ENCODE data around the gene SNX2. TPM values are rescaled to one million over a fixed set of nuclear protein-coding genes. Genes with fewer than 3 reads are reported as not detected.

The SNX2 gene
- total RNA-seq, 1 donor from 2014 or later = 67.3 TPM

GRCh38 chr5:122789461-122790171 lies 14.7 kb downstream of the SNX2 start:
- no peak for DNase-seq (ENCODE audit: extremely low spot score, unreplicated experiment)
- H3K27ac Mint-ChIP-seq = no peak overlapping the region
- TF ChIP-seq CTCF (conservative IDR thresholded peaks at IDR 0.05) = no peak
- H3K4me1 Mint-ChIP-seq (ENCODE audit: unreplicated experiment) = no peaks in the 10 kb centered on the region
- H3K4me3 Mint-ChIP-seq = no peak overlapping the region
- H3K27me3 Mint-ChIP-seq = no peaks in the 10 kb centered on the region
- peaks cover 9% of the 10 kb centered on the region for H3K9me3 Mint-ChIP-seq
- peaks cover 25% of the 10 kb centered on the region for H3K36me3 Mint-ChIP-seq

- no peak for TF ChIP-seq CTCF (conservative IDR thresholded peaks at IDR 0.05)
These were observed 15.6 kb downstream of the SNX2 start for GRCh38 chr5:122790354-122791103.

GRCh38 chr5:122805481-122805880 lies 30.6 kb downstream of the SNX2 start:
- DNase-seq (ENCODE audit: extremely low spot score, unreplicated experiment) = no peak
- Mint-ChIP-seq H3K9me3 (no peaks in the 10 kb centered on the region), H3K27me3 (no peaks in the 10 kb centered on the region), H3K4me3 (no peak overlapping the region), H3K4me1 (ENCODE audit: unreplicated experiment) (peaks cover 4% of the 10 kb centered on the region), H3K27ac (no peak overlapping the region), H3K36me3 (peaks cover 42% of the 10 kb centered on the region)
- TF ChIP-seq CTCF (conservative IDR thresholded peaks at IDR 0.05) = no peak

More at GRCh38 chr5:122790354-122791103, 15.6 kb downstream of the SNX2 start:
- DNase-seq (ENCODE audit: extremely low spot score, unreplicated experiment) = no peak
- Mint-ChIP-seq H3K36me3 (peaks cover 23% of the 10 kb centered on the region), H3K27ac (no peak overlapping the region), H3K27me3 (no peaks in the 10 kb centered on the region), H3K4me1 (ENCODE audit: unreplicated experiment) (no peaks in the 10 kb centered on the region), H3K9me3 (peaks cover 7% of the 10 kb centered on the region), H3K4me3 (no peak overlapping the region)

- H3K27ac Mint-ChIP-seq = no peak overlapping the region
These were observed 35.5 kb downstream of the SNX2 start for GRCh38 chr5:122810405-122810804.

GRCh38 chr5:122815218-122815767 lies 40.4 kb downstream of the SNX2 start:
- no peak for TF ChIP-seq CTCF (conservative IDR thresholded peaks at IDR 0.05)
- H3K9me3 Mint-ChIP-seq = no peaks in the 10 kb centered on the region
- no peak for DNase-seq (ENCODE audit: extremely low spot score, unreplicated experiment)
- H3K27me3 Mint-ChIP-seq = no peaks in the 10 kb centered on the region
- H3K27ac Mint-ChIP-seq = no peak overlapping the region
- peaks cover 20% of the 10 kb centered on the region for H3K36me3 Mint-ChIP-seq
- no peak overlapping the region for H3K4me3 Mint-ChIP-seq
- H3K4me1 Mint-ChIP-seq (ENCODE audit: unreplicated experiment) = no peaks in the 10 kb centered on the region

More at GRCh38 chr5:122810405-122810804, 35.5 kb downstream of the SNX2 start:
- H3K9me3 Mint-ChIP-seq = no peaks in the 10 kb centered on the region
- no peak for TF ChIP-seq CTCF (conservative IDR thresholded peaks at IDR 0.05)
- H3K4me1 Mint-ChIP-seq (ENCODE audit: unreplicated experiment) = peaks cover 4% of the 10 kb centered on the region
- H3K36me3 Mint-ChIP-seq = peaks cover 28% of the 10 kb centered on the region
- H3K27me3 Mint-ChIP-seq = no peaks in the 10 kb centered on the region
- DNase-seq (ENCODE audit: extremely low spot score, unreplicated experiment) = no peak
- H3K4me3 Mint-ChIP-seq = no peak overlapping the region
